ENCODE results near the gene CCIN. TPM values are rescaled to one million over a fixed set of nuclear protein-coding genes. Genes with fewer than 3 reads are reported as not detected.

The CCIN gene
- total and polyA plus RNA-seq, 2 of the 4 experiments (the other 2 are of a cell fraction) = 0.80 to 1.1 TPM

- no TSS peak for BruUV-seq (replicated peaks)
- H2BK15ac ChIP-seq (ENCODE audit: low read depth, low read length) = no peak overlapping the region
- H2AFZ ChIP-seq (replicated peaks; ENCODE audit: low read length, poor library complexity) = no peak overlapping the region
- intact Hi-C loops (cut with micrococcal nuclease) = loop anchor here (5.0 kb wide), 1 partner anchor 113 kb away; no protein-coding TSS in a partner anchor
- H3K27ac ChIP-seq (ENCODE audit: insufficient read depth, low read length) = no peak overlapping the region
- ATAC-seq (ENCODE audit: low read depth) (peak; percentile 66), DNase-seq (peak; percentile 71)
- no peak overlapping the region for H2AK9ac ChIP-seq (replicated peaks; ENCODE audit: low read depth, low read length, poor library complexity)
- no peak overlapping the region for H3K56ac ChIP-seq (ENCODE audit: extremely low read depth, insufficient read depth, low read length)
- no peak overlapping the region for H2BK5ac ChIP-seq (ENCODE audit: low read depth, low read length, poor library complexity, severe bottlenecking)
- ChIA-PET CTCF (no interaction called here), POLR2A (ENCODE audit: unreplicated experiment) (no interaction called here)
- no peak overlapping the region for H3K4me2 ChIP-seq (ENCODE audit: low read depth, low read length)
- H3K27me3 ChIP-seq (ENCODE audit: control insufficient read depth, insufficient read depth, low read length) = no peaks in the 10 kb centered on the region
- no peak overlapping the region for H3K18ac ChIP-seq (ENCODE audit: low read depth, low read length)
- no peaks in the 10 kb centered on the region for H3K9me3 ChIP-seq (ENCODE audit: control insufficient read depth, insufficient read depth, low read length)
- H4K8ac ChIP-seq (ENCODE audit: low read depth in 2 of 2, low read length in 2 of 2) = no peak overlapping the region
- H3K23ac ChIP-seq (ENCODE audit: low read depth, low read length) = no peak overlapping the region
- H3K4me1 ChIP-seq (ENCODE audit: control insufficient read depth, insufficient read depth, low read length) = peaks cover 9% of the 10 kb centered on the region
- no peak overlapping the region for H4K5ac ChIP-seq (ENCODE audit: low read depth, low read length)
- no peak overlapping the region for H2BK120ac ChIP-seq (ENCODE audit: low read depth, low read length)
- H3K36me3 ChIP-seq (ENCODE audit: control insufficient read depth, insufficient read depth, low read length) = peaks cover 62% of the 10 kb centered on the region
- no peak overlapping the region for H4K91ac ChIP-seq (ENCODE audit: insufficient read depth, low read depth, low read length)
- no peak overlapping the region for H3K4me3 ChIP-seq (ENCODE audit: insufficient read depth, low read depth, low read length)
- in situ Hi-C loops (cut with MboI; ENCODE audit: low sequenced_read_pairs) = no loop called here
- H3K14ac ChIP-seq (replicated peaks; ENCODE audit: low read depth, low read length) = no peak overlapping the region
- peaks cover 49 to 83% of the 10 kb centered on the region in 2 experiments for H3K79me1 ChIP-seq (ENCODE audit: low read depth in 1 of 2, low read length in 2 of 2)
- H3K9me1 ChIP-seq (ENCODE audit: insufficient read depth, low read length) = peaks cover 27% of the 10 kb centered on the region
- TF ChIP-seq RCOR1 (IDR thresholded peaks at IDR 0.05; ENCODE audit: insufficient replicate concordance, low read length) (no peak), POLR2A (IDR thresholded peaks at IDR 0.05; ENCODE audit: low read depth, low read length) (no peak), MAZ (IDR thresholded peaks at IDR 0.05; ENCODE audit: borderline replicate concordance, low read depth, low read length) (no peak)
- H2BK20ac ChIP-seq (ENCODE audit: low read depth, low read length) = no peak overlapping the region
- no peak overlapping the region for H2AK5ac ChIP-seq (ENCODE audit: low read depth, low read length)
- H4K20me1 ChIP-seq (ENCODE audit: insufficient read depth, low read length) = peaks cover 45% of the 10 kb centered on the region
- H3K9ac ChIP-seq (ENCODE audit: low read depth, low read length) = no peak overlapping the region
- no peak overlapping the region for H3K4ac ChIP-seq (ENCODE audit: low read depth, low read length)
- dilution Hi-C loops (cut with HindIII; ENCODE audit: low sequenced_read_pairs, unreplicated experiment) = no loop called here
These were observed 45.4 kb downstream of the CCIN start for GRCh38 chr9:36214571-36214970.
